ENCODE measurements around the gene SYNGAP1.
A peak's percentile ranks its signal among the peaks of the same experiment; 100 is the strongest.

The SYNGAP1 gene

DNA sequence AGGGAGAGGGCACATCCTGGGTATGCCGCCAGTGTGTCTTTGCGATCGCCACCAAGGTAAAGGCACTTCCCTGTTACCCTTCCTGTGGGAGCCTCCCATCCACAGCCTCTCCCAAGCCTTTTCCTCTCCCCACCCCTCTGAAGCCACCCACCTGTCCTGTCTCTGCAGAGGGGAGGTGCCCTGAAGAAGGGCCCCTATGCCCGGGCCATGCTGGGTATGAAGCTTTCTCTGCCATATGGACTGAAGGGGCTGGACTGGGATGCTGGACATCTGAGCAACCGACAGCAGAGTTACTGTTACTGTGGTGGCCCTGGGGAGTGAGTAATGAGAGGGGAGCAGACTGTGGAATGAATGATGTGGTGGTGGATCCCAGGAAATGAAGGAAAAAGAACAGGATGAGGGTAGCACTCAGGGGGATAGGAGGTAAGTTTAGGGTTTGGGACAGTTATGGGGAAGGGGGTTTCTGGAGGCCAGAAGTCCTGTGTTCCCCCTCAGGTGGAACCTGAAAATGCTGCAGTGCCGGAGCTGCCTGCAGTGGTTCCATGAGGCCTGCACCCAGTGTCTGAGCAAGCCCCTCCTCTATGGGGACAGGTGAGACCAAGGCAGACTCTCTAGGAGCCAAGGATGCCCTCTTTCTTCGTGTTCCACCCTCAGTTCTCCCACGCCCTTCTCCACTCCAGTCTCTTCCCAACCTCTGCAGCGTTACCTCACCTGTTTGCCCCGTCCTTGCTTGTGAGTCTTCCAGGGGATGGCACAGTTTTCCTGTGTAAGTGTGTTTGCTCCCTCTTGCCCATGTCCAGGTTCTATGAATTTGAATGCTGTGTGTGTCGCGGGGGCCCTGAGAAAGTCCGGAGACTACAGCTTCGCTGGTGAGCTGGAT is 6.4 kb upstream of the SYNGAP1 start:
- no peak for DNase-seq (ENCODE audit: extremely low read depth, low read depth)
- no peak for TF ChIP-seq CTCF (IDR thresholded peaks at IDR 0.05; ENCODE audit: low read depth, low read length)

DNA sequence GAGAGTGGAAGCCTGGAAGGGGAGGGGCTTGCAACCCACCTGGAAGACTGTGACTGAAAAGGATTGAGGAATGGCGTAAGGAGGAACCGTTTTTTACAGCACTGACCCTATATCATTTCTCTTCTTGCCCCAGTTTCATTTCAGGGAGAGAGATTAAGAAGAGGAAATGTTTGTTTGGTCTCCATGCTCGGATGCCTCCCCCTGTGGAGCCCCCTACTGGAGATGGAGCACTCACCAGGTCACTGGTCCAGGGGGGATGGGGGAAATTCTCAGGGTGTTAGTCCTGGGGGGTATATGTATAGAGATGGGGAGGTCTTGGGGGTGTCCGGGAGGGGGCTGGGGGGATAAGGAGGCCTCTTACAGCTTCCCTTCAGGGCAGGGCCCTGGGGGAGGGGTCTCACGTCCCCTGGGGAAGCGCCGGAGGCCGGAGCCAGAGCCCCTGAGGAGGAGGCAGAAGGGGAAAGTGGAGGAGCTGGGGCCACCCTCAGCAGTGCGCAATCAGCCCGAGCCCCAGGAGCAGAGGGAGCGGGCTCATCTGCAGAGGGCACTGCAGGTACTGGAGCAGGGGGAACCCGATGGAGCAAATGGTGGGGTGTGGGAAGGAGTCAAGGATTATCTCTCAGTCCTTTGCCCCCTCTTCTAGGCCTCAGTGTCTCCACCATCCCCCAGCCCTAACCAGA is 5.1 kb upstream of the SYNGAP1 start:
- TF ChIP-seq CTCF (IDR thresholded peaks at IDR 0.05; ENCODE audit: low read depth, low read length) = peak; percentile 34
- DNase-seq (ENCODE audit: extremely low read depth, low read depth) = no peak

- DNase-seq (ENCODE audit: extremely low read depth, low read depth) = no peak
- TF ChIP-seq CTCF (IDR thresholded peaks at IDR 0.05; ENCODE audit: low read depth, low read length) = no peak
Observed at GRCh38 chr6:33415831-33416230, 4.0 kb upstream of the SYNGAP1 start.

- TF ChIP-seq CTCF (IDR thresholded peaks at IDR 0.05; ENCODE audit: low read depth, low read length) = no peak
- DNase-seq (ENCODE audit: extremely low read depth, low read depth) = no peak
Observed at GRCh38 chr6:33416386-33417127, 3.3 kb upstream of the SYNGAP1 start.

DNA sequence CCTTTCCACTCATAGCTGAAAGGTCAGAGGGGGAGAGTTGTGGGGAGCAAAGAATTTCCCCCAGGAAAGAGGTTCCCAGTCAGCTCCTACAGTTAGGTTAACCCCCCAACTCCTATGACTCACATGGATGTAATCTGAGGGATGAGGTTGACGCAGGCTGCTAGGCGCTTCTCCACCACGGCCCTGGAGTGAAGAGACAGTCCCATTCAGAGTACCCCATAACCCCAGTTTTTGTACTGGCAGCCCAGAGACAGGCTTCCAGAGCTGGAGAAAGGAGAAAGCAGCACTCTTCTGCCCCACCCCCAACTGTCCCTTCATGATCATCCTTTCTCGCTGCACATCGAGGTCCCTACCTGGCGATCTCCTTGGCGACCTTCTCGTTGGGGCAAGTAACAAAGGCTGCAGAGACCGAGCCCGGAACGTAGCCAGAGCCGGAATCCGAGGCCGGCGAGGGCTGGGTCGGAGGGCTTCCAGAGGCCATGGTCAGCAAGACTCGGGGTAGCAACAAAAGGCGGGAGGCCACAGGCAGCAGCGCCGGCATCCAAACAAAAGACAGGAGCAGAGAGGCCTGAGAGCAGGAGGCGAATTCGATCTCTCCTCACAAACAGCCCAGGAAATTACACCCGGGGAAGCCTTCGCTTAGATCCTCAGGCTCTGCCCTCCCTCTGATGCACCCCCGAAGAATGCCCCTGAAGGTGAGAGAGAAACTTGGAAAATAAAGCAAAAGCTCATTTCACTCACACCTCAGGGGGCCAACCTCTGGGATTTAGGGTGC is 2.5 kb upstream of the SYNGAP1 start:
- no peak for DNase-seq (ENCODE audit: extremely low read depth, low read depth)
- TF ChIP-seq CTCF (IDR thresholded peaks at IDR 0.05; ENCODE audit: low read depth, low read length) = no peak

GRCh38 chr6:33417903-33418689 is 1.8 kb upstream of the SYNGAP1 start, which contains the start of gene CUTA:
CUTA (minus strand) TSS chr6:33418107; CDS start chr6:33418000, 107 bp downstream.
- TF ChIP-seq CTCF (IDR thresholded peaks at IDR 0.05; ENCODE audit: low read depth, low read length) = peak; percentile 24
- DNase-seq (ENCODE audit: extremely low read depth, low read depth) = peak; percentile 99

Data from AG09319 (cell line).